HG03521 (cell line): ENCODE measurements around the gene TJP3.

Experiments used
- ATAC-seq: cut with Tn5 transposase; IDR thresholded peaks from one replicate; pipeline ENCODE4 v1.9.1; 2021; ENCODE audit warnings: mild to moderate bottlenecking, moderate library complexity; ENCODE audit not compliant: unreplicated experiment

Gene TJP3

DNA sequence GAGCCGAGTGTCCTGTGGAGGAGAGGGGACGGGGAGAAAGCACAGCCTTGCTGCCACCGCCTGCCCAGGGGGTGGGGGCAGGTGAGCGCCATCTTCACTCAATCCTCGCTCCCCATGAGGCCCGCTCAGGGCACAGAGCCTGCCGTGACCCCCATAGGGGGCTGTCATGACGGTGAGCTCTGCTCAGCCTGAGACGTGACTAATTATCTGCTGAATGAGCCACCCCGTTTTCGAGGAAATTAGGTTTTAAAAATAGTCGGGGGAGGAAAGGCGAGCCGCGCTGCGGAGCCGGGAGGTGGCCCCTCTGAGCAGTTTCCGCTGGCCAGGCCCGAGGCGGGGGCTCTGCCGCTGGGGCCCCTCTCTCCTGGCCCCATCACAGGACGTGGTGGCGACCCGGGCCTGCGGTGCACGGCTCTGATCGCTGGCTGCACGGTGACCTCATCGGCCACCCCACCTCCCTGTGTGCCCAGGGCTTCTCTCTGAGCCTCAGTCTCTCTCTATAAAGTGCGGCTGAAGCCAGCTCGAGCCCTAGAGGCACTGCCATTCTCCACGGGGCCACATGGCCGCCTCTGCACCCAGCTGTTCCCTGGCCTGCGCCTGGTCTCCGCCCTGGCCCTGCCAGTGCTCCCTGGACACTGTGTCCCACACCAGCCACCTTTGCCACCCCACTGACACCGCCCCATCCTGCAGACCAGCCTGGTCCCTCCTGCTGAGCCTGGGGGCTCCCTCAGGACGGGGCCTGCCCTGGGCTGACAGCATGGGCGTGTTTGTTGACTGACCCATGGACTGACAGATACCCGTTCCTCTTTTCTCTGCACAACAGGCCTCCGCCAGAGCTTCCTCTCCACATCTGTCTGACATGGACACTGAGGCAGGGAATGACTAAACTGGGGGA is 36.3 kb upstream of the TJP3 start:
- no peak for ATAC-seq

DNA sequence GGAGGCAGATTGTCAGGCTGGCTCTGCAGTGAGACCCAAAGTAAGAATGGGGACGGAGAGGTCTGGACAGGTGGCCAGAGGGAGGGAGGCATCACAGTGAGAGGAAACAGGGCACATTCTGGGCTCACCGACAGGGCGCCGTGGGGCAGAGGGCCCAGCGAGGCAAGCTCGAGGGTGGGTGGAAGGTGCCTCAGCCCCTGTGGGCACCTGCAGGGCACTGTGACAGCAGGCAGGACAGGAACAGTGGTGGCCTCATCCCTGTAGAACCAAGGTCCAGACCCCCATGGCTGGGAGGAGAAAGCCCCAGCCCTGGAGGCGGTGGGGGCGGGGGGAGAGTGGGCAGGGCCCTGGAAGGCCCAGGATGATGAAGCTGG is 35.6 kb upstream of the TJP3 start:
- no peak for ATAC-seq

DNA sequence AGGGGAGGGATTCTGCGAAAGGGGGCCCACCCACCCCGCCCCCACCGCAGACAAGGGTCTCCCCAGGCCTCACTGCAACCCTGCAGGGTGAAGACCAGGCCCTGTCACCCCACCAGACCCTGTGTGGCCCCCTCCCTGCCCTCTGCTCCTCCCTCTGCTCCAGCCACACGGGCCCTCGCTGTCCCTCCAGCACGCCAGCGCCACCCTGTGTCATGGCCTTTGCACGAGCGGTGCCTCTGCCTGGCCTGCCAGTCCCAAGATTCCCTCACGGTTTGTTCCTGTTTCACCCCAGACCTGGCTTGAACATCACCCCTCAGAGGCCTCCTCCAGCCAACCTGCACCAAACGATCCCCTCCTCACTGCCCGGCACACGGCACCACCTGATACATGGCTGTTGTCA is 35.2 kb upstream of the TJP3 start:
- ATAC-seq, result no peak

DNA sequence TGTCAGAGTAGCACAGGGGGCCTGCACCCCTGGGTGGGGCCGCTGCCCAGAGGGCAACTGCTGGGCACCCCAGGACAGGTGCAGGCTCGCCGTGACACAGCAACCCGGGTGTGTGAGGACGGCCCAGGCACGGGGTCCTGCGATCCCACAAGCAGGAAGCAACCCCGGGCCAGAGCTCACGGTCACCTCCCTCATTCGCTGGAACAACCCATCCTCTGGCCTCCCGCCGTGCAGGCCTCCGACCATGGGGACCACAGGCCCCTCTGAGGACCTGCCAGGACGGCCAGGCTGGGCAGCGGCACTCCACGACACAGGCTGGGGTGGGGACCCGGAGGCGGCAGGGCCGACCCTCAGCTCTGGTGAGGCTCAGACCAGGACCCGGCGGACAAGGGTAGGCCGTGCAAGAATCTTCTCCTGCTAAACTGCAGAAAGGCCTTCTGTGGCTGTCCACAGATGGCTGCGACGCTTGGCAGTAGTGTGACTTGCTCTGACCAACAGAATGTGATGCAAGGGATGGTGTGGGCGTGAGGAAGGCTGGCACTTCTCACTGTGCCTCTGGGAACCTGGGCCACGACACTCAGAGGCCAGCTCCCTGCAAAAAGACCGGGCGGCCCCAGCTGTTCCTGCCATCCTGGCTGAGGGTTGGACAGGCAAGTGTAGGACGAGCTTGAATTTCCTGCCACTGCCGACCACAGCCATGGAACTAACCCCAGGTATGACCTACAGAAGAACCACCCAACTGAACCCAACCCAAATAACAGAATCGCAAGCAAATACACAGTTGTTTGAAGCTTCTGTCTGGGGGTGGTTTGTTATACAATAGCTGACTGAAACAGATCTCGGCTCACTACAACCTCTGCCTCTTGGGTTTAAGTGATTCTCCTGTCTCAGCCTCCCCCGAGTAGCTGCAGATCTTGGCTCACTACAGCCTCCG is 34.4 kb upstream of the TJP3 start:
- ATAC-seq, result no peak

DNA sequence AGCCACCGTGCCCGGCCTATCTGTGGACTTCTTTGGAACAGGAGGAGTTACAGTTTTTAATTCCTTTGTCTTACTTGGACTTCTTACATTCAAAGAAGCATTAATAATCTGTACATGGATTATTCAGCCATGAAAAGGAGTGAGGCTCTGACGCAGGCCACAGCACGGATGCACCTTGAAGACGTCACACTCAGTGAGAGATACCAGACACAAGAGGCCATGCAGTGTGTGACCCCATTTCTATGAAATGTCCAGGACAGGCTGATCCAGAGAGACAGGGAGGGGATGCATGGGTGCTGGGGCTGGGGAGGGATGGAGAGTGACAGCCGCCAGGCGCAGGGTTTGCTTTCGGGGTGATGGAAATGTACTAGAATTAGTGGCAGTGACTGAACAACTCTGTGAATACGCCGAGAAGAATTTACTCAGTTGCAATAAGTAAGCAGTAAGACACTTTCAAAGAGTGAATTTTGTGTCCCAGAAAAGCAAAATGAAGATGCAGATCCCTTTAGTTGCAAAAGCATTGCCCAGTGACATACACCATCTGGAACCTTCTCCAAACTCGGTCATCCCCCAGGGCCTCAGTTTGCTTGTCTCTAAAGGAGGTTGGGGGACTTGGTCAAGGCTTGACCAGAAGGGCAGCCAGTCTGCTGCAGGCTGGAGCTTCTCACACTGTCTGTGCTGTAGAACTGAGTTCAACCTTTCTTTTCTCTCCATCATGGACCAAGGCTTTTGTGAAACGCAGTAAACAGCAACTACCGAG is 33.2 kb upstream of the TJP3 start:
- ATAC-seq, result no peak

DNA sequence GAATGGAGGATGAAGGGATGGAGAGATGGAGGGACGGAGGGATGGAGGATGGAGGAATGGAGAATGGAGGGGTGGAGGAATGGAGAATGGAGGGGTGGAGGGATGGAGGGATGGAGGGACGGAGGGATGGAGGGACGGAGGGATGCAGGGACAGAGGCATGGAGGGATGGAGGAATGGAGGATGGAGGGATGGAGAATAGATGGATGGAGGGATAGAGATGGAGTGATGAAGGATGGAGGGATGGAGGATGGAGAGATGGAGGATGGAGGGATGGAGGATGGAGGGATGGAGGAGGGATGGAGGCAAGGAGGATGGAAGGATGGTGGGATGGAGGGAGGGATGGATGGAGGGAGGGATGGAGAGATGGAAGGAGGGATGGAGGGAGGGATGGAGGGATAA is 30.0 kb upstream of the TJP3 start:
- no peak for ATAC-seq

DNA sequence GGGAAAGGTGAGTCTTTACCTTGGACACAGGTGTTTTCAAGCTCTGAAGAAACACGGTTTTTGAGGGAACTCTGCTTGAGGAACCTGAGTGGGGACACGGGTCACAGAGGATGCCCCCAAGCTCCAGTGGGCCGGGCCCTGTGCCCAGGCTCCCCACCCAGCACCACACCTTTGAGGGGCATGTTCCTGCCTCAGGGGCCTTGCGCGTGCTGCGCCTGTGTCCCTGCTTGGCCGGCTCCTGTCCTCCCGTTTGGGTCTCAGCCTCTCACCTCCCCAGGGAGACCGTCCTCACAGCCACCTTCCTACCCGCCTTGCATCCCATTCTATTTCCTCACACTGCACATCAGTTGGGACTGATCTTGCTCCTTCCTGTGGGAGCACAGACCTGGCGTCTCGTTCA is 29.0 kb upstream of the TJP3 start:
- no peak for ATAC-seq

DNA sequence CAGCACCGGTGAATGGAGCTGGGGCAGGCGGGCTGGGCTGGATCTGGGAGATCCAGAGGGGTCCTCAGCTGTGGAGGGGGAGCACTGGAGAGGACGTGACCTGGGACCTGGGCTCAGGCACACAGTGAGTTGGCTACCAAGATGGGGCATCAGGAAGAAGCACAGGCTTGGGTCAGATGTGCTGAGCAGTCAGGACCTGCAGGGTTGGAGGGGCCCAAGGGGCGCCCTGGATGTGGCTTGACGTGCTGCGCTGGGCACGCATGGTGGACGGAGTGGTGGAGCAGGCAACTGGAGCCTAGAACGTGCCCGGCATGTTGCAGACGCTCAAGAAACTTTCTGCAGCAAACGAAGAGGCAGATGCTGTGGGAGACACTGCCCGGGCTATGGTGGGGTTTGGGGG is 28.6 kb upstream of the TJP3 start:
- no peak for ATAC-seq

DNA sequence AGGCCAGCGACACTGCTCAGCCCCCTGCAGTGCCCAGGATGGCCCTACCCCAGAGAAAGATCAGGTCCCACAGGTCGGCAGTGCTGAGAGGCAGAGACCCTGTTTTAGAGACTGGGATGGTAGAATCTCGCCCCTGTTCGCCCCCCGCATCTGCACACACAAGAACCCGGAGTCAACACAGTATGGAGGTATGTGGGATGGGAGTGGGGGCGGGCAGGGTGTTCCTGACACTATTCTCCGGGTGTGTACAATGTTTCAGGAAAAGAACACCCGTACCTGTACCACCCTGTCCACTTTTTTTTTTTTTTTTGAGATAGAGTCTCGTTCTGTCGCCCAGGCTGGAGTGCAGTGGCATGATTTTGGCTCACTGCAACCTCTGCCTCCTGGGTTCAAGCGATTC is 27.2 kb upstream of the TJP3 start:
- ATAC-seq, result no peak

DNA sequence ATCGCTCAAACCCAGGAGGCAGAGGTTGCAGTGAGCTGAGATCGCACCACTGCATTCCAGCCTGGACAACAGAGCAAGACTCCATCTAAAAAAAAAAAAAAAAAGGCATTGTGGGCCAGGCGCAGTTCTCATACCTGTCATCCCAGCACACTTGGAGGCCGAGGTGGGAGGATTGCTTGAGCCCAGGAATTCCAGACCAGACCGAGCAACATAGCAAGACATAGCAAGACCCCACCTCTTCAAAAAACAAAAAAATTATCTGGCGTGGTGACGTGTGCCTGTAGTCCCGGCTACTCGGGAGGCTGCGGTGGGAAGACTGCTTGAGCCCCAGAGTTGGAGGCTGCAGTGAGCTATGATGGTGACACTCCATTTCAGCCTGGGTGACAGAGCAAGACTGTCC is 25.9 kb upstream of the TJP3 start:
- ATAC-seq, result no peak

DNA sequence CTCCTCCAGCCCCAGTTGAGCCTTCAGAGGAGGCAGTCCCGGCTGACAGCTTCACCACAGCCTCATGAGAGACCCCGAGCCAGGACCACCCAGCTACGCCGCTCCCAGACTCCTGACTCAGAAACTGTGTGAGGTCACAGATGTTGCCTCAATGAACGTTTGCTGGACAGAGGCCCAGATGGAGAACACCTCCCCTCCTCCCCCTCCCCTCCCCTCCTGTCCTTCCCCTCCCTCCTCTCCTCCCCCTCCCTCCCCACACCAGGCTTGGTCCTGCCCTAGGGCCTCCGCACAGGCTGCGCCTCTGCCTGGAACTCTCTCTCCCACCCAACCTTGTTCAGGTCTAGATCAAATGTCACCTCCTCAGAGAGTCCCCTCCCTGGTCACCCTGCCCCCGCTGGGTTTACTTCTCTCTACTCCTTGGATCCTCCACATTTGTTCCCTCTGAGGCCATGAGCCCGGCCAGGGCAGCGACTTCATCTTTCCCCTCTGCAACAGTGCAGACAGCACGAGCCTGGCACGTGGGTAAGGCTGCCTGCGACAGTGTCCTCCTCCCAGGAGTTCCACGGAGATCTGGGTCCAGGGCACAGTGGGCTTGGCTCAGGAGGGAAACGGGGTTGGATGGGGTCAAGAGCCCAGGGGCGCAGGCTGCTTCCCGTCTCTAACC is 25.3 kb upstream of the TJP3 start:
- no peak for ATAC-seq

DNA sequence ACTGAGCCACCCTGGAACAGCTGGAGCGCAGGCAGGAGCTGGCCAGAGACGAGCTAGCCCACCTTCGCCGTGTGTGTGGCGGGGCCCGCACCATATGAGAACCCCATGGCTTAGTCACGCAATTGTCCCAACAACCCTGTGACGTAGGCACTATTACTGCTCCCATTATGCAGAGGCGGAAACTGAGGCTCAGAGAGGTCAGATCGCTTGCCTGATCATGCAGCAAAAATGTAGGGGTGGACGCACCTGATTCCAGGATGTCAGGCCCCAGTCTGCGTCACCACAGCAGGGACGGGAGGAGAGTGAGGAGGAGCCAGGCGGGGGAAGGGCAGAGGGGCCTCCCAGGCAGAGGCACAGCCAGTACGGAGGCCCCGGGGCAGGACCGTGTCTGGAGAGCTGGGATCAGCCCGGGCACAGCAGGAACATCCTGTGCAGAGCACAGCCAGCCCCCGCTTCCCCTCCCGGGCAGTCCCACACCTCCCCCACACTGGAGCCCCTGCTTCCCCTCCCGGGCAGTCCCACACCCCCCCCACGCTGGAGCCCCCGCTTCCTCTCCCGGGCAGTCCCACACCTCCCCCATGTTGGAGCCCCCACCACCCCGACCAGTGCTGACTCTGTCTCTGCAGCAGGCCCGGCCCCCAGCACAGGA is 24.7 kb upstream of the TJP3 start:
- no peak for ATAC-seq

DNA sequence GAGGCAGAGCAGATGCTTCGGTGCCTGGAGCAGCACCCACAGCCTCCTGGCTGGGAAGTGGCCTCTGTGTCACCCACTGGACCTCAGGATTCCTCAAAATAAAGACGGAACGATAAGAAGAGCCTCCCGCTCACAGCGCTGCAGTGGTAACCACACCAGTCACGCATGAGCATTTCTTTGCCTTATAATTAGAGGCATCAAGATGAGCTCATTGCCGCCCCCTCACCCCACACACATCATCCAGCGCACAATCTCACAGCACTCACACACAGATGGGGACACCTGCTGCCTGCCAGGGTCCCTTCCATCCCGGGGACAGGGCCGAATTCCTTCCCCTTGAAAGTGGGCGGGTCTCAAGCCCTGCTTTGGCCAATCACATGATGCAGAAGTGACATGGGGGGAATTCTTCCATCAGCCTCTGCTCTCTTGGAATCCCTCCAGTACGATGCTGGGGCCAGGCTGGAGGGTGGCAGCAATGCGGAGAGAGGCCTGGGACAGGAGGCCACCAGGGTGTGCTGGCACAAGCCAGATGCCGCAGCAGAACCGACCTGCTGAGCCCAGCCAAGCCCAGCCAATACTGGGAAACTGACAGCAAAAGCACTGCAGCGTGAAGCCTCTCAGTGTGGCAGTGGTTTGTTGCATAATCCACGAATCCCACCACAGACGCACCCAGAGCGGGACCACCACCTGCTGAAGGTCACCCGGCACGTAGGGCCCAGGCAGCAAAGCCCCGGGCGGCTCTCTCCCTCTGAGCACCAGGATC is 23.9 kb upstream of the TJP3 start:
- no peak for ATAC-seq

DNA sequence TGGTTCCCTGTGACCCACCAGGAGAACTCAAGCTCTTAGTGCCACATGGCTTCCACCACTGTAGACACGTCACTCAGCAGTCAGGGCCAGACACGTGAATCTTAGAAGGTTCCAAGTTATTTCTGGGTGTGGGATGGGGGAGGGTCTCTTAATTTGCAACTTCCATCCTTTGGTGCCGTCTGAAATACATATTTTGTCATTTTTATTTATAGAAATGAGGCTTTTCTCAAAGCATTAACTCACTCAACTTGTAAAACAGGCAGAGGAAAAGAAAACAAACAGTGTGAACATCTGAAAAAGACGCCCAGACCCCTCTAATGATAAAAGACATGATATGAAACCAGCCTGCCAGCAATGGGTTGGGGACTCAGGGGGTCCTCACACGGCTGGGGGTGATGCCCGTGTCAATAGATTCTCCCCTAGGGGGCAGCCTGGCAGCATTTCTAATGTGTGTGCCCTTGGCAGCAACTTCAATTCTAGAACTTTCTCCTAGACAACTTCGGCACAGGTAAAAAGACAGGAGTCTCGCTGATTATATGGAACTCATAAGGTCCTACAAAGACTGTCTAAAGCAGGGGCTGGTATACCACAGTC is 23.3 kb upstream of the TJP3 start:
- no peak for ATAC-seq

DNA sequence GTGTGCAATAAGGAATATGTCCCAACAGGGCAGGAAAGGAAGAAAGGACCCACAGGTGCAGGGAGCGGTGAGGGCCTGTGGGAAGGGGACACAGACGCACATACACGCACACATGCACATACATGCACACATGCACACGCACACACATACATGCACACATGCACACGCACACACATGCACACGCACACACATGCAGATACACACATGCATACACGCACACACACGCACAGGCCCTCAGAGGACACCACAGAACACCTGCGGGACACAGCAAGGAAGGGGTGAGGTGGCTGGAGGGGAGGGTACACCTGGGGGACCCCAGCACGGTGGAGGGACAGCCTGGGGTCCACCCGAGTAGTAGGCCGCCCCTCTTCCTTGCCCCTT is 20.8 kb upstream of the TJP3 start:
- ATAC-seq, result no peak

DNA sequence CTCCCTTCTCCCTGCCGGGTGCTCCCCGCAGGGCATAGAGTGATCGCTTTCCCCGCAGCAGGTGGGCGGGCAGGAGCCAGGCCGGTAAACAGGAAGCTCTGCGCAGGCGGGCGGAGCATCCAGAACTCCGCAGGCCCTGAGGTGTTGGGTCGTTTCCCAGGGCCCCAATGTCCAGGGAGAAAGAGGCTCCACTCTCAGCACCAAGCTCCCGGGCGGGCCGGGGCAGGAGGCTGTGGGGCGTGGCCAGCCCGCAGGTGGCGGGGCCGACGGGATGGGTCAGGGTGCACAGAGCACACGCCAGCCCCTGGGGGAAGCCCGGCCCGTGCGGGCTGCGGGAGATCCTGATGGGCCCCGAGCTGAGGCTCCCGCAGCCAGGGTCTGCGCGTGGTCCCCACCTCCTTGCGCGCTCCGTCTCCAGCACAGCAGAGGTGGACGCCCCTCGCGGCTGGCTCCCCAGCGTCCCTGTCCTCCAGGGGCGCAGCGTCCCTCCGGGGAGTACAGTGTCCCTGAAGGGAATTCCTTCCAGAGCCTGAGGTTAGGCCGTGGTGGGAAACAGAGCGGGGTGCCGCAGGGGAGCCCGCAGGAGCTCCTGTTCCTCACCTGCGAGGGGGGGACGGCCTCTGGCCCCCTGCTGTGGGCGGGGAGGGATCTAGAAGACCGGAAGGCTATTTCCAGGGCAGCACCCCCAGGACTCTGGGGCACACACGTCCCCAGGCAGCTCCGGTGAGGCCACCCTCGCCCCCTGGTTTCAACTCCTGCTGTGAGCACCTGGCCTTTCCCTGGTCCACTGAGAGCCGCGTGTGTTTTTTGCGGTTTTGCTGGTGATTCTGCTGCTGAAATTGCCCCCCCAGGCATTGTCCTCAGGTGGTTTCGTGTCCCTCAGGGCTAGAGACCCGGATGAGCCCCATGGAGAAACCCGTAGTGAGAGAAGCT is 20.1 kb upstream of the TJP3 start:
- ATAC-seq, result no peak

DNA sequence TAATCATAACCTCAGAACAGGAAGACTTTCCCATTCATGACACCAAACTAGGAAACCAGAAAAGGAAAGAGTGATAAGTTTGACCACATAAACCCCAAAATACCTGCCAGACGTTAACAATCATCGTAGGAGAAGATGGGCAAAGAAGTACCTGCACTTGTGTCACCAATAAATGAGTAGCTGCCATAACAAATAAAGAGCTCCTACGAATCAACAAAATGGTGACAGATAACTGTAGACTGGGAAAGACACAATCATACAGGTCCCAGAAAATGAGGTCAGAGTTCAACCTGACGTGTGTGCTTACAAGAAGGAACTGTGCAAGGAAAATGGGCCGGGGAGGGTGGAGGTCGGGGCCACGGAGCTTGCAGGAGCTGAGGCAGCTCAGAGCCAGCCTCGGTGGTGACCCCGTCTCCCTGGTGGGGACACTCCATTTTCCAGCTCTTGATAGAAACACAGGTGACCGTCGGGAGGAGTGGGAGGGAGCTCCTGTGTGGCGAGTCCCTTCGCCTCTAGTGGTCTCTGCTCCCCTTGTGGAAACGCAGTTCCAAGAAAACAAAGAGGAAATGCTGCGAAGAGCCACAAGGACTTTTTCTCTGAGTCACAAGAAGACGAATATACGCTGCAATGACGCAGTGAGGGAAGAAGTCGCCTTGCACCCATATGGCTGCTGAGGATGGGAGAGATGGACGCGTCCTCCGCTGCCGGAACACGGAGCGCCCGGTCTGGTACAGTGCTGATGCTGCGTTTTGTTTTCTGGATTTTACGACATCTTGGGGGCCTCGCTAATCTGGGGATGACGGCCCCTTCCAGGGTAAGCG is 17.4 kb upstream of the TJP3 start:
- no peak for ATAC-seq
